ENCODE results near the gene APOL6. TPM values are rescaled to one million over a fixed set of nuclear protein-coding genes. Genes with fewer than 3 reads are reported as not detected.
A peak's percentile ranks its signal among the peaks of the same experiment; 100 is the strongest.

Gene APOL6
- total and polyA plus RNA-seq, 9 of the 15 experiments (the other 6 are each of a cell fraction or from before 2014, with no cell fraction given): 0.29 to 1.2 (median 0.70) TPM

DNA sequence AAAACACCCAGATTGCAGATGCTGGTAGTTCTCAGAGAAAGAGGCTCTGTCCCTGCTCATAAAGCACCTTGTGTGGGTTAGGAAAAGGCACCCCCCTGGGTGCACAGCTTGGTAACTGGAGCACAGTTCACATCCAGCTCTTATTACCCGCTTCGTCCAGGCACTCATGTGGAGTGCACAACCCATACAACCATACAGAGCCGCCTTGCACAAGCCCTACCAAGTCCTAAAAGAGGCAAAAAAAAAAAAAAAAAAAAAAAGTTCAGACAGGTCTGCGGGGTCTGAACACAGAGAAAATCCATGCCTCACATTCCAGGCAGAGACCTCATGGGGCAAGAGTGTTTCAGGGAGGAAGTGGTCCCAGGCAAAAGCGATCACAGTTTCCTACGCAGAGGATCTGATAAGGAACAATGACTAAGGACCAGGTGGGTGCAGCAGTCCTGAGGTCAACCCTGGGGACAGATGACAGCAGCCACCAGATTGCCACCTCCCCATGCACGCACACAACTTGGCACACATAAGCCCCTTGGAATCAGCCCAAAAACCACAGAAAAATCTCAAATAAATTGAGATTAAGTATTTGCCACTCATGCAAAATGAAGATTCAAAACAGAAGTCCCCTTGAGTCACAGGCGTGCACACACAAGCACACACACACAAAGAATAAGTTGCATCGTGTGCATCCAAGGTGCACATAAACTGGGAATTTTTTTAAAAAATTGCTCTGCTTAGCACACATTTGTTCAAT lies 43.5 kb upstream of the APOL6 start (continued):
- TF ChIP-seq HDAC3 (IDR thresholded peaks at IDR 0.05; ENCODE audit: borderline replicate concordance, partially characterized antibody): no peak
- no peak for TF ChIP-seq FOXK2 (conservative IDR thresholded peaks at IDR 0.05 in 1 of 2, IDR thresholded peaks at IDR 0.05 in 1 of 2; ENCODE audit: low read depth in 2 of 2)
- no peak for TF ChIP-seq E2F6 (IDR thresholded peaks at IDR 0.05; ENCODE audit: borderline replicate concordance in 1 of 2, extremely low read depth in 1 of 2, insufficient read depth in 1 of 2, insufficient read length in 1 of 2, low read depth in 1 of 2, low read length in 1 of 2, poor library complexity in 1 of 2, severe bottlenecking in 1 of 2)
- TF ChIP-seq CBFA2T2 (conservative IDR thresholded peaks at IDR 0.05): no peak; the same call in 1 of the 2 replicates
- TF ChIP-seq TGIF2 (CRISPR knock-in tag; IDR thresholded peaks at IDR 0.05): no peak
- no peak for TF ChIP-seq MYBL2 (IDR thresholded peaks at IDR 0.05; ENCODE audit: low read depth)
- no peak for TF ChIP-seq MYBL2 (CRISPR knock-in tag; IDR thresholded peaks at IDR 0.05; ENCODE audit: borderline replicate concordance)
- TF ChIP-seq BRF1 (IDR thresholded peaks at IDR 0.05; ENCODE audit: borderline replicate concordance, extremely low read depth, insufficient read length): no peak
- TF ChIP-seq ZNF253 (CRISPR knock-in tag; conservative IDR thresholded peaks at IDR 0.05): no peak
- TF ChIP-seq ZNF347 (CRISPR knock-in tag; IDR thresholded peaks at IDR 0.05; ENCODE audit: low read depth): no peak
- TF ChIP-seq ZNF707 (CRISPR knock-in tag; conservative IDR thresholded peaks at IDR 0.05): no peak
- TF ChIP-seq ZBTB12 (CRISPR knock-in tag; IDR thresholded peaks at IDR 0.05): no peak
- TF ChIP-seq ZNF589 (CRISPR knock-in tag; IDR thresholded peaks at IDR 0.05; ENCODE audit: low read depth): no peak
- peak; percentile 12; the same call in 1 of the 2 replicates for TF ChIP-seq TFAP4 (CRISPR knock-in tag; IDR thresholded peaks at IDR 0.05; ENCODE audit: borderline replicate concordance)
- TF ChIP-seq, protein P1, sequence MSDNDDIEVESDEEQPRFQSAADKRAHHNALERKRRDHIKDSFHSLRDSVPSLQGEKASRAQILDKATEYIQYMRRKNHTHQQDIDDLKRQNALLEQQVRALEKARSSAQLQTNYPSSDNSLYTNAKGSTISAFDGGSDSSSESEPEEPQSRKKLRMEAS (CRISPR knock-in tag; IDR thresholded peaks at IDR 0.05): no peak
- peak; percentile 55 to 65; a peak in 3 of 4 replicates for TF ChIP-seq NRF1 (conservative IDR thresholded peaks at IDR 0.05 in 1 of 2, IDR thresholded peaks at IDR 0.05 in 1 of 2)
- TF ChIP-seq, protein P2, sequence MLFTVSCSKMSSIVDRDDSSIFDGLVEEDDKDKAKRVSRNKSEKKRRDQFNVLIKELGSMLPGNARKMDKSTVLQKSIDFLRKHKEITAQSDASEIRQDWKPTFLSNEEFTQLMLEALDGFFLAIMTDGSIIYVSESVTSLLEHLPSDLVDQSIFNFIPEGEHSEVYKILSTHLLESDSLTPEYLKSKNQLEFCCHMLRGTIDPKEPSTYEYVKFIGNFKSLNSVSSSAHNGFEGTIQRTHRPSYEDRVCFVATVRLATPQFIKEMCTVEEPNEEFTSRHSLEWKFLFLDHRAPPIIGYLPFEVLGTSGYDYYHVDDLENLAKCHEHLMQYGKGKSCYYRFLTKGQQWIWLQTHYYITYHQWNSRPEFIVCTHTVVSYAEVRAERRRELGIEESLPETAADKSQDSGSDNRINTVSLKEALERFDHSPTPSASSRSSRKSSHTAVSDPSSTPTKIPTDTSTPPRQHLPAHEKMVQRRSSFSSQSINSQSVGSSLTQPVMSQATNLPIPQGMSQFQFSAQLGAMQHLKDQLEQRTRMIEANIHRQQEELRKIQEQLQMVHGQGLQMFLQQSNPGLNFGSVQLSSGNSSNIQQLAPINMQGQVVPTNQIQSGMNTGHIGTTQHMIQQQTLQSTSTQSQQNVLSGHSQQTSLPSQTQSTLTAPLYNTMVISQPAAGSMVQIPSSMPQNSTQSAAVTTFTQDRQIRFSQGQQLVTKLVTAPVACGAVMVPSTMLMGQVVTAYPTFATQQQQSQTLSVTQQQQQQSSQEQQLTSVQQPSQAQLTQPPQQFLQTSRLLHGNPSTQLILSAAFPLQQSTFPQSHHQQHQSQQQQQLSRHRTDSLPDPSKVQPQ (CRISPR knock-in tag; IDR thresholded peaks at IDR 0.05; ENCODE audit: borderline replicate concordance): no peak
